ENCODE measurements around the gene CC2D2B.

- TF ChIP-seq POLR2A (IDR thresholded peaks at IDR 0.05) (no peak), CTCF (IDR thresholded peaks at IDR 0.05 in 8 of 11, conservative IDR thresholded peaks at IDR 0.05 in 3 of 11) (no peak)
Measured at GRCh38 chr10:96072674-96073073, 164.9 kb downstream of the CC2D2B start.

Data from spleen (tissue), 7 donors.